Stimulated activated CD8-positive, alpha-beta memory T cell treated with anti-CD3 and anti-CD28 coated beads, Interleukin-7, amount 100 ng/mL, for 24 hours (primary cell): ENCODE results near the gene SLX1B.
"Not testable (repeated sequence)": the region's sequence is repeated elsewhere in the genome, so short reads cannot be mapped to it uniquely, and the experiment has no call there.

Source experiments
- DNase-seq: peaks from one replicate; pipeline ENCODE4 v3.0.0-alpha.2; 2020; ENCODE audit warnings: low read depth

The SLX1B gene

DNA sequence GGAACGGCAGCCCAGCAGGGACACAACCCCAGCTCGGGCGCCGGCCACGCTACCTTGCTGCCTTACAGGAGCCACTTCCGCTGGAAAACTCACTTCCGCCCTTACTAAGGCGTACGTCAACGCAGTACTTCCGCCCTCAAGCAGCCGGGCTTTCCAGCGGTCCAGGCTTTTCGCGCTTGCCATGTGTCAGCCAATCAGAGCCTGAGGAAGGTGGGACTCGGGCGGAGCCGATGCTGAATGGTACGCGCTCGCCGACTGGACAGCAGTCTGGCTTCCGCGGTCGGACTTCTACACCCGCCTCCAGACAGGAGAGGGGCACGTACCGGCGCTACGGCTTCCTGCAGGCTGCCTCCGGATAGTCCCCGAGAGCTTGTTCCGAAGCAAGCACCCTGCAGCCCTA is at the start of gene SLX1B, which contains the start of gene BOLA2:
TSS of gene SLX1B (plus strand) at position 265 of the 400 bp plus-strand sequence.
TSS of gene BOLA2 (minus strand) at position 83 of the 400 bp plus-strand sequence. CDS start 98 bp downstream, outside the sequence.
- not testable (repeated sequence) for DNase-seq

DNA sequence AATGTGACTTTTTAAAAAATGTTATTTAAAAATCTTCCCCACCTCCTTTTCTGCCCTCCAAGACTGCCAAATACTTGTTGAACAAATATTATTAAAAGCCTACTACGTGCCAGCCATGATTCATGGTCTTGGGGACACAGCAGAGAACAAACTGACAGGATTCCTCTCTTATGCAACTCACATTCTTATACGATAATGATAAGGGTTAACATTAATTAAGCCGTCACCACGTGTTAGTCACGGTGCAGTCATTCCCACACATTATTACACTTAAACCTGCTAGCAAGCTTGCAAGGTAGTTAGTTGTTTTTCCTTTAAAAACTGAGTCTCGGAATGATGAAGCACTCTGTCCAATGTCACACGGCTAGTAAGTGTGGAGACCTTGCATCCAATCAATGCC is 49.1 kb upstream of the SLX1B start:
- DNase-seq = not testable (repeated sequence)

DNA sequence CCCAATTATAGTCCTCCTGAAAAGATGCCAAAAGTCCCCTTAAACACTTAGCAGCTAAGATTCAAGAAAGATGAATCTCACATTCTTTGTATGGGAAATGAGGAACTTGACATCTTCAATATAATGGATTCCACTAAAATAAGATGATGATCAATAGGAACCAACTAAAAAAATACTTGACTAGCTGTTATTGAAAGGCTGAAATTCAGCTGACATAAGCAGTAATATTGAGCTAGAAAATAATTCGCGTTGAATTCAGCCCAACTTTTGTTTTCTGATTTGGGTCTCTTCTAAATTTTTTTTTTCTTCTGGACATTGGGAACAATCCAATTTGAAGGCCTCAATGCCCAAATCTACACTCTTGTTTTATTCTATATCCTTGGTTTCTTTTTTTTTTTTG is 30.7 kb upstream of the SLX1B start:
- DNase-seq = not testable (repeated sequence)

DNA sequence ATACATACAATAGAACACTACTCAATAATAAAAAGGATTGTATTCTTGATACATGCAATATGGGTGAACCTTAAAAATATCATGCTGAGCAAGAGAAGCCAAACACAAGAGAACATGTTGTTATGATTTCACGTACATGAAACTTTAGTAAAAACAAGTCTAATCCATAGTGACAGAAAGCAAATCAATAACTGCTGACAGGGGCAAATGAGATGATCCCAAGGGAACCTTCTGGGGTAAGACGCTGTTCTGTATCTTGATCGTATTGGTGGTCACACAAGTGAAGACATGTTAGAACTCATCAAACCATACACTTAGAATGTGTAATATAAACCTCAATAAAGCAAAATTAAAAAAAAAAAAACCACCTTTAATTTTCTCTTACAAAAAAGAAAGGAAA is 28.9 kb upstream of the SLX1B start:
- DNase-seq = not testable (repeated sequence)

DNA sequence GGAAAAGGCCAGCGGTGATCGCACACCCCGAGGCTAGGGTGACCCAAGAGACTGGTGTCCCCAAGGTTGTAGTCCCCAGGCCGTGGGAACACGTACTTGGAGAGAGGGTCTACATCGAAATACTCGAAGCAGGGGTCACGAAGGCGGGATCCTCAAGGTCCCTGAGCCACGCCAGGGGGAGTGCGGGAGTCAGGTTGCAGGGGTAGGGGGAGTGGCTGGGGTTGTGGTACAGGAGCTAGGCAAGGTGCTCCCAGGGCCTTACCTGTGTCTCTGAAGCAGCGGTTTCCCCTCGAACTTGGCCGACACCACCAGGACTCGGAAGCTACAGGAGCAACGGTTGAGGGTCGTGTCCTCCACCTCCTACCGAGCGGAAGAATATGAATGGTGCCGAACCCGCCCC is 579 bp upstream of the SLX1B start:
- not testable (repeated sequence) for DNase-seq

DNA sequence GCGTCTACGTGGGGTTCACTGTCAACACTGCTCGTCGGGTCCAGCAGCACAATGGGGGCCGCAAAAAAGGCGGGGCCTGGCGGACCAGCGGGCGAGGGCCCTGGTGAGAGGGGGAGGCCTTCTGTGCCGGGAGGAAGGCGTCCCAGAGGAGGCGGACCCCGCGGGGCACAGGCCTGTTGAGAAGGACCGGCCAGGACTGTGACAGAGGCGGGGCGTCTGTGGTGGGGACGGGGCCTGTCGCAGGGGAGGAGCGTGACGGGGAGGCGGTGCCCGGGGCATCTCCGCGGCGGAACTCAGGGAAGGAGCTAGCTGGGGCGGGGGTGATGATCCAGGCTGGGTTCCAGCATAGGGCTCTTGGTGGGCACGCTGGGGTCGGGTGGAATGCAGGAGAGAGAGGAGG is 495 bp downstream of the SLX1B start:
- DNase-seq = not testable (repeated sequence)

DNA sequence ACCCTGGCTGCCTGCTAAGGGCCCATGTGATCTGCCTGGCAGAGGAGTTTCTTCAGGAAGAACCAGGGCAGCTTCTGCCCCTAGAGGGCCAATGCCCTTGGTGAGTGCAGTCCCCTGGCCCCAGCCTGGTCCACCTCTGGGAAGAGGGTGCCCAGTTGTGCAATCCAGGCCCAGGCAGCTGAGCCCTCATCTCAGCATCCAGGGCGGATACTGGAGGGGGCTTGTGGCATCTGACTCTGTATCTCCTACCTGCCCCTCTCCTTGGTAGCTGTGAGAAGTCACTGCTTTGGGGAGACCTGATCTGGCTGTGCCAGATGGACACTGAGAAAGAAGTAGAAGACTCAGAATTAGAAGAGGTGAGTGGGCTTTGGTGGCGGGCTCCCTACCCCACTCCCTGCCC is 3.3 kb downstream of the SLX1B start:
- not testable (repeated sequence) for DNase-seq

DNA sequence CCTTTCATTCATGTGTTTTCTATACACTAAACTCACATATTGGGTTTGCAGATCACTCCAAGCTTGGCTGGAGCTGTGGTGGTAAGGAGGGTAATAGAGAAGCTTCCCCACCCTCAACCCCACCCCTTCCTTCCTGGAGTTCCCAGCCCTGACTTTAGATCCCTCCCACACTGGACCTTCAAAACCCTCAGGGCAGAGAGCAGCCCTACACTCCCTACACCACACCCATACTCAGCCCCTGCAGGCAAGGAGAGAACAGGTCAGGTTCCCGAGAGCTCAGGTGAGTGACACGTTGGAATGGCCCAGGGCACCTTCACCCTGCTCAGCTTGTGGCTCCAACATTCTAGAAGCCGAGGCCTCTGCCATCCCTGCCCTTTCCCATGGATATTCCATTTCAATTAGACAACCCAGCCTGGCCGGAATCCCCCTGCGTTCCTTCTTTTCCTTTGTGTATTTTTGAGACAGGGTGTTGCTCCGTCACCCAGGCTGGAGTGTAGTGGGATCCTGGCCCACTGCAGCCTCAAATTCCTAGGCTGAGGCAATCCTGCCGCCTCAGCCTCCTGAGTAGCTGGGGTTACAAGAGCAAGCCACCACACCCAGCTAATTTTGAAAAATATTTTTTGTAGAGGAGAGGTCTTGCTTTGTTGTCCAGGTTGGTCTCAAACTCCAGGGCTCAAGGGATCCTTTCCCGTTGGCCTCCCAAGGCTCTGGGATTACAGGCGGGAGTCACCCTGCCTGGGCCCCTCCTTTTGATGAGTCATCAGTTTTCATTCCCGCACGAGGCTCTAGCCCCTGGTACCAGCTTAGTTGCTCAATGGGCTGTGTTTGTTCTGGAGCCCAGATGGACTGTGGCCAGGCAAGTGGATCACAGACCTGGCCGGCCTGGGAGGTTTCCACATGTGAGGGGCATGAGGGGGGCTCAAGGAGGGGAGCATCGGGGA is 5.6 kb downstream of the SLX1B start, which contains the start of gene SULT1A4:
TSS of gene SULT1A4 (plus strand) at position 208 of the 941 bp plus-strand sequence. CDS start 1,473 bp downstream, outside the sequence.
- DNase-seq = not testable (repeated sequence)

DNA sequence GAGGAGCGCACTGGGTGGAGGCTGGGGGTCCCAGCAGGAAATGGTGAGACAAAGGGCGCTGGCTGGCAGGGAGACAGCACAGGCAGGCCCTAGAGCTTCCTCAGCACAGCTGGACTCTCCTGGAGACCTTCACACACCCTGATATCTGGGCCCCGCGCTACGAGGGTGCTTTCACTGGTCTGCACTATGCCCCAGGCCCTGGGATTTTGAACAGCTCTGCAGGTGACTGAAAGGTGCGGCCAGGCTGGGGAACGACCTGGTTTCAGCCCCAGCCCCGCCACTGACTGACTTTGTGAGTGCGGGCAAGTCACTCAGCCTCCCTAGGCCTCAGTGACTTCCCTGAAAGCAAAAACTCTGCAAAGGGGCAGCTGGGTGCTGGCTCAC is 6.3 kb downstream of the SLX1B start:
- not testable (repeated sequence) for DNase-seq

DNA sequence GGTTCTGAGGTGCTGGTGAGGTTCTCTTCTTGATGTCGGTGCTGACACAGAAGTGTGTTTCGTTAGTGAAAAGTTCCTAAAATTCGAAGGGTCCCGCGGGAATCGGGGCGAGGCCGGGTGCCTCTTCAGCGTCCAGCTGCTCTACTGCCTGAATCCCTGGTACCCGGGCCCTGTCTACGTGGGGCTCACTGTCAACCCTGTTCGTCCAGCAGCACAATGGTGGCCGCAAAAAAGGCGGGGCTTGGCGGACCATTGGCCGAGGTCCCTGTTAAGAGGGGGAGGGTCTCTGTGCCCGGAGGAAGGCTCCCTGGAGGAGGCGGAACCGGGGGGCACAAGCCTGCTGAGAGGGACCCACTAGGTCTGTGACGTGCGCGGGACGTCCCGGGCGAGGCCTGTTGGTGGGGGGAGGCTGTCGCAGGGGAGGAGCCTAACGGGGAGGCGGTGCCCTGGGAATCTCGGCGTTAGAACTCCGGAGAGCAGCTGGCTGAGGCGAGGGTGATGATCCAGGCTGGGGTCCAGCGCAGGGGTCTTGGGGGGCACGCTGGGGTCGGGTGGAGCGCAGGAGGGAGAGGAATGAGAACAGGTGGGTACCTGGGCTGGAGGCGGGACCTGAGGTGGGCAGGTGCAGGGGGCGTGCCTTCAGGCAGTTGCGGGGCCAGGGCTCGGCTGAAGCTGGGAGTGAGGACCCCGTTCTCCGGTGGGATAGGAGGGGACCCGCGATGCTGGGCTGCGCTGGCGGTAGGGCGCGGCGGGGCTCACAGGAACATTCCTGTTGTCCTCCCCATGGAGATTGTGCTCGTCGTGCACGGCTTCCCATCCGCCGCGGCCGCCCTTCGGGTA is 11.9 kb downstream of the SLX1B start:
- not testable (repeated sequence) for DNase-seq

DNA sequence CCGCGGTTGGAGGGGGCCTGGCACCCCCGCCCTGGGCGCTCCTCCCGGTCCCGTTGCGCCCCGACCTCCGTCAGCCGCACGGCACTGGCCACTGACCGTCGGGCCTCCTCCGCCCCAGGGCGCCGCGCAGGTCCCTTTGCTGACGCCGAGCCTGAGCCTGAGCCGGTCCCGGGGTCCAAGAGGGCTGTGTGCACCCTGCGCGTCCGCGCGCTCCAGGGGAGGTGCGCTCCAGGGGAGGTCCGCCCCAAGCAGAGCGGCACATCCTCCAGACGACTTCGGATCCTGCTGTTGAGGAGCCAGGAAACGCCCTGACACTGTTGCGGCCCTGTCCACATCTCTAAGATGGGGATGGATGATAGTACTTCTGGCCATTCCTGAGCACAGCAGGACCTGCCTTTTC is 12.6 kb downstream of the SLX1B start:
- not testable (repeated sequence) for DNase-seq

DNA sequence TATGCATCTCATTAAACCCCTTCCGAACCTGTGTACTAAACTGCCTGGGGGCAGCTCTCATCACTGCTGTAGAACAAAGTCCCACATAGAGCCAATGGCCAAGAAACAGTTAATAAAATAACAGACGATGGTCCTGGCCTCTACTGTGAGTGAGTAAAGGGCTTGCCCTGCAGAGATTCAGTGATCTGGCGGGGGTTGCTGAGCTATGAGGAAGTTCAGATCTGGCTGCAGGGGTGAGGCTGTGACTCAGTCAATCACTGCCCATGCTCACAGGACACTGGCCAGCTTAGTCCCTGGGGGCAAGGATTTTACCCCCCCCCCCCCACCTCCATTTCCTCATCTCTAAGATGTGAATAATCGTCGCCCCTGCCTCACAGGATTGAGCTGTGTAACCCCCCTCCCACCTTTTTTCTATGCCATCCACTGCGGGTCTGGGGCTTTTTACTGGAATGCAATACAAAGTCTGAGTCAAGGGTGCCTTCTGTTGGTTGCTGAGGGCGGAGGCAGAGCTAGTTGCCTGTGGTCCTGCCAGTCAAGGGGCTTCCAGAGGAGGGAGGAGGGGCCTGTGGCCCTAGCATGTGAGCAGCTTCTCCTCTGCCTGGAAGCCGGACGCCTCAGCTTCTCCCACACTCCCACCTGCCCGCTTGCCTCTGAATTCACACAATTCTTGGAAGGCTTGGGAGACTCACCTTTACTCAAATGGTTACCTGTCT is 13.5 kb downstream of the SLX1B start:
- not testable (repeated sequence) for DNase-seq

DNA sequence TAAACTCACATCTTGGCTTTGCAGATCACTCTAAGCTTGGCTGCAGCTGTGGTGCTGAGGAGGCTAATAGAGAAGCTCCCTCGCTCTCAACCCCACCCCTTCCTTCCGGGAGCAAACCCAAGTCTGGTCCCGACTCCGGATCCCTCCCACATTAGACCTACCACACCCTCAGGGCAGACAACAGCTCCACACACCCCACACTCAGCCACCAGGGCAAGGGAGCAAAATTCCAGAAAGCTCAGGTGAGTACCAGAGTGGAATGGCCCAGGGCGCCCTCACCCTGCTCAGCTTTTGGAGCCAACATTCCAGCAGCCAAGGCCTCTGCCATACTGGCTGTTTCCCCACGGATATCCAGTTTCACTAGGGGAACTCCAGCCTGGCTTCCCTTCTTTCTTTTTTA is 15.3 kb downstream of the SLX1B start:
- DNase-seq = peak; percentile 2

DNA sequence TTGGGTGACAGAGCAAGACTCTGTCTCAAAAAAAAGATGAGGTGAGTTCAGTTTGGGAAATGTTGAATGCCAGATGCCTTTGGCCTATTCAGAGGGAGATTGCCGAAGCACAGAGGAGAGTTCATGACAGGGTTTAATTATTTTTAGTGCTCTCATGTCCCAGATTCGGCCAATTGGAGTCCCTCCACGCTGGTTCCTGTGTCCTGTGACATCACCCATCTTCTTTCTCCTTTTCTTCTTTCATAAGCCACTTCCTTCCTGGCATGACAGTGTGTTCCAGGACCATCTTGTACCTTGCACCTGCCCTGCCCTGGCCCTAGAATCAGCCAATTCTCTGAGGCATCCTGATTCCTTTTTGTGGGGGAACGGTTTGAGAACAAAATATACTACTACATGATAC is 17.7 kb downstream of the SLX1B start:
- not testable (repeated sequence) for DNase-seq

DNA sequence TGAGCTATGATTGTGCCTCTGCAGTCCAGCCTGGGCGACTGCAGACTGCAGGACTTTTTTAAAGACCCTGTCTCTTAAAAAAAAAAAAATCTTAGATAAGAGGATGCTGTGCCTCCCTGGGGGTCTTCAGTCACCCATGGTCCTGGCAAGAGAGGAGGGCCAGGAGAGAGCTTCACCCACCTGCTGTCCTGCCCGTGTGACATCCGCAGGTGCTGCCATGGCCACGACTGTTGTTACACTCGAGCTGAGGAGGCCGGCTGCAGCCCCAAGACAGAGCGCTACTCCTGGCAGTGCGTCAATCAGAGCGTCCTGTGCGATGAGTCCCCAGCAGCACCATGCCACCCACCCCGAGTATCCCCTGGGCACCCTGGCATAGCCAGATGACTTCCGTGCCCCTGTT is 27.9 kb downstream of the SLX1B start:
- not testable (repeated sequence) for DNase-seq

DNA sequence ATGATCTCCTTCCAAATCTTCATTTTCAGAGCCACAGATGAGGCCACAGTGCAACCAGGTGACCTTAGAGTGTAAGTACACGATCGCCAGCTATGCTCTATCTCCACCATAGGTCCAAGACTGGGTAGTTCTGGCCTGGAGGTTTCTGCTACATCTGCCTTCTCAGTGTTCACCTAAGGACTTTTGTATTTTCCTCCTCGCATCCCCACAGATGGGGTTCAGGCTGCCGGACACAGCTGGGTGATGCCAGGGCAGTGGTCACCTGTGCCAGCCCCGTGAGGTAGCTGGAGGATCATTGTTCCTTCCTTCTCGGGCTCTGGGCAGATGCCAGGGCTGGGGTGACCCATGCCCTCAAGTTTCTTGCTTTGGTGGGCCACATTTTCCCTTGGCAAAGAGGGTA is 52.0 kb downstream of the SLX1B start, which contains the start of gene NPIPB12:
TSS of gene NPIPB12 (minus strand) at position 101 of the 400 bp plus-strand sequence.
- not testable (repeated sequence) for DNase-seq
